ENCODE data around the gene TXLNG.
A peak's percentile ranks its signal among the peaks of the same experiment; 100 is the strongest.

GRCh38 chrX:16892504-16893362 is 106.5 kb downstream of the TXLNG start:
- TF ChIP-seq, protein P1, sequence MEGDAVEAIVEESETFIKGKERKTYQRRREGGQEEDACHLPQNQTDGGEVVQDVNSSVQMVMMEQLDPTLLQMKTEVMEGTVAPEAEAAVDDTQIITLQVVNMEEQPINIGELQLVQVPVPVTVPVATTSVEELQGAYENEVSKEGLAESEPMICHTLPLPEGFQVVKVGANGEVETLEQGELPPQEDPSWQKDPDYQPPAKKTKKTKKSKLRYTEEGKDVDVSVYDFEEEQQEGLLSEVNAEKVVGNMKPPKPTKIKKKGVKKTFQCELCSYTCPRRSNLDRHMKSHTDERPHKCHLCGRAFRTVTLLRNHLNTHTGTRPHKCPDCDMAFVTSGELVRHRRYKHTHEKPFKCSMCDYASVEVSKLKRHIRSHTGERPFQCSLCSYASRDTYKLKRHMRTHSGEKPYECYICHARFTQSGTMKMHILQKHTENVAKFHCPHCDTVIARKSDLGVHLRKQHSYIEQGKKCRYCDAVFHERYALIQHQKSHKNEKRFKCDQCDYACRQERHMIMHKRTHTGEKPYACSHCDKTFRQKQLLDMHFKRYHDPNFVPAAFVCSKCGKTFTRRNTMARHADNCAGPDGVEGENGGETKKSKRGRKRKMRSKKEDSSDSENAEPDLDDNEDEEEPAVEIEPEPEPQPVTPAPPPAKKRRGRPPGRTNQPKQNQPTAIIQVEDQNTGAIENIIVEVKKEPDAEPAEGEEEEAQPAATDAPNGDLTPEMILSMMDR (IDR thresholded peaks at IDR 0.05), result peak; percentile 40 to 79 (median 58)
- TF ChIP-seq POLR2AphosphoS5 (IDR thresholded peaks at IDR 0.05; ENCODE audit: insufficient read depth in 1 of 2, low read depth in 1 of 2) (no peak), POLR2A (IDR thresholded peaks at IDR 0.05) (no peak)

Measured in vagina (tissue), 2 donors.